GM12878 (cell line): ENCODE results near the gene SPSB2. TPM values are rescaled to one million over a fixed set of nuclear protein-coding genes. Genes with fewer than 3 reads are reported as not detected.
A peak's percentile ranks its signal among the peaks of the same experiment; 100 is the strongest.

ENCODE experiments used
- ATAC-seq: fragments of 200-7000 bp; cut with Tn5 transposase; 3 replicates; pipeline ENCODE4 v1.9.1; 2020; ENCODE audit warnings: mild to moderate bottlenecking, moderate library complexity
- BruUV-seq: library from RNA; stranded (reverse); fragments of 400-500 nt; replicated peaks from 2 replicates; lab custom pipeline; 2021; lab: Mats Ljungman, UMichigan
- CTCF ChIA-PET: fragments of 300-600 bp; sonication (Branson Sonifier 250); formaldehyde crosslinking; extraction: SDS; loops from one replicate; lab custom pipeline; 2021; ENCODE audit warnings: inconsistent platforms; lab: Yijun Ruan, JAX
- POLR2A ChIA-PET: fragments of 350-600 bp; formaldehyde crosslinking; extraction: SDS; loops from one replicate; lab custom pipeline; 2021; ENCODE audit warnings: inconsistent platforms; lab: Charles Lee
- RAD21 ChIA-PET: fragments of 300-600 bp; sonication (Branson Sonifier 250); formaldehyde crosslinking; loops from one replicate; lab custom pipeline; 2023; ENCODE audit warnings: antibody characterized with exemption; ENCODE audit not compliant: unreplicated experiment; lab: Charles Lee
- SMC1A ChIA-PET: fragments of 300-600 bp; sonication (Branson Sonifier 250); formaldehyde crosslinking; loops from one replicate; lab custom pipeline; 2023; ENCODE audit not compliant: unreplicated experiment, uncharacterized antibody; lab: Charles Lee
- DNase-seq: peaks from one replicate; pipeline ENCODE4 v3.0.0-alpha.2; 2011; ENCODE audit warnings: low read depth, low spot score
- FAIRE-seq: peaks from 3 replicates; lab custom pipeline; 2011; peaks lifted over from hg19 to GRCh38; lab: Jason Lieb, UNC
- H2AFZ ChIP-seq: 2 replicates; pipeline ENCODE4 v1.6.0; 2011; ENCODE audit warnings: low read depth, low read length, control low read depth; ENCODE audit not compliant: control insufficient read depth
- H3K27ac ChIP-seq: 2 replicates; pipeline ENCODE4 v1.5.1; 2011; ENCODE audit warnings: control low read depth; ENCODE audit not compliant: control insufficient read depth, insufficient read depth
- H3K27me3 ChIP-seq, 2 experiments: replicated peaks in 1 of 2; 2 replicates each; pipeline versions ENCODE4 v1.6.0 to v1.6.1; 2011; ENCODE audit warnings: low read length in 1 of 2; ENCODE audit not compliant: control insufficient read depth in 2 of 2, insufficient read depth in 2 of 2
- H3K36me3 ChIP-seq, 2 experiments: 2 replicates each; pipeline ENCODE4 v1.5.1; 2011; ENCODE audit warnings: low read length in 1 of 2; ENCODE audit not compliant: control insufficient read depth in 2 of 2, insufficient read depth in 2 of 2
- H3K4me1 ChIP-seq: 2 replicates; pipeline ENCODE4 v1.6.1; 2011; ENCODE audit warnings: mild to moderate bottlenecking, low read length, moderate library complexity, mixed read lengths; ENCODE audit not compliant: control insufficient read depth, insufficient read depth
- H3K4me2 ChIP-seq: 2 replicates; pipeline ENCODE4 v1.6.0; 2011; ENCODE audit warnings: control low read depth; ENCODE audit not compliant: control insufficient read depth, insufficient read depth
- H3K4me3 ChIP-seq: fragments of 200-600 bp; sonication (generic); 2 replicates; pipeline ENCODE4 v1.5.1; 2016
- H3K79me2 ChIP-seq: 2 replicates; pipeline ENCODE4 v1.6.0; 2011; ENCODE audit warnings: low read length; ENCODE audit not compliant: control insufficient read depth, insufficient read depth
- H3K9ac ChIP-seq: 2 replicates; pipeline ENCODE4 v1.8.0; 2011; ENCODE audit warnings: low read length, control low read depth, mixed read lengths; ENCODE audit not compliant: control insufficient read depth, insufficient read depth
- H3K9me3 ChIP-seq: replicated peaks from 3 replicates; pipeline ENCODE4 v1.5.1; 2011; ENCODE audit warnings: mild to moderate bottlenecking, low read length; ENCODE audit not compliant: control insufficient read depth, insufficient read depth
- H4K20me1 ChIP-seq: 2 replicates; pipeline ENCODE4 v1.6.0; 2011; ENCODE audit not compliant: control insufficient read depth, insufficient read depth
- ATF3 ChIP-seq: IDR thresholded peaks from 2 replicates; pipeline ENCODE4 v1.6.1; 2011; ENCODE audit warnings: low read depth, mild to moderate bottlenecking, low read length, moderate library complexity, borderline replicate concordance; ENCODE audit errors: extremely low read depth
- BACH1 ChIP-seq: fragments of 450-650 bp; IDR thresholded peaks from 2 replicates; pipeline ENCODE4 v1.6.1; 2017; ENCODE audit warnings: mild to moderate bottlenecking, borderline replicate concordance
- BCL11A ChIP-seq: IDR thresholded peaks from 2 replicates; pipeline ENCODE4 v1.6.1; 2011; ENCODE audit warnings: low read depth, low read length
- BCL3 ChIP-seq: IDR thresholded peaks from 2 replicates; pipeline ENCODE4 v1.6.1; 2011; ENCODE audit warnings: borderline replicate concordance, low read depth, mild to moderate bottlenecking, moderate library complexity, low read length; ENCODE audit not compliant: insufficient read depth, poor library complexity, severe bottlenecking
- BMI1 ChIP-seq: fragments of 450-650 bp; IDR thresholded peaks from 2 replicates; pipeline ENCODE4 v1.6.1; 2016; ENCODE audit warnings: mild to moderate bottlenecking, moderate library complexity, borderline replicate concordance
- IRF5 ChIP-seq: fragments of 450-650 bp; IDR thresholded peaks from 2 replicates; pipeline ENCODE4 v1.6.1; 2017; ENCODE audit warnings: borderline replicate concordance
- KAT2A ChIP-seq: conservative IDR thresholded peaks from 2 replicates; pipeline ENCODE4 v1.6.1; 2011; ENCODE audit warnings: low read depth, low read length; ENCODE audit not compliant: control insufficient read depth
- MEF2B ChIP-seq: fragments of 450-650 bp; IDR thresholded peaks from 2 replicates; pipeline ENCODE4 v1.6.1; 2018; ENCODE audit warnings: mild to moderate bottlenecking, moderate library complexity; ENCODE audit not compliant: partially characterized antibody, poor library complexity, severe bottlenecking
- MLLT1 ChIP-seq: fragments of 450-650 bp; IDR thresholded peaks from 2 replicates; pipeline ENCODE4 v1.6.1; 2016; ENCODE audit warnings: mild to moderate bottlenecking
- POLR2AphosphoS5 ChIP-seq: IDR thresholded peaks from 2 replicates; pipeline ENCODE4 v1.6.1; 2011; ENCODE audit warnings: mild to moderate bottlenecking, low read length, inconsistent platforms
- RAD21 ChIP-seq: IDR thresholded peaks from 2 replicates; pipeline ENCODE4 v1.6.1; 2011; ENCODE audit warnings: mild to moderate bottlenecking, low read depth, low read length, moderate library complexity; ENCODE audit not compliant: insufficient read depth
- SMARCA5 ChIP-seq: fragments of 450-650 bp; IDR thresholded peaks from 2 replicates; pipeline ENCODE4 v1.6.1; 2017; ENCODE audit warnings: mild to moderate bottlenecking
- SMC3 ChIP-seq: IDR thresholded peaks from 2 replicates; pipeline ENCODE4 v1.6.1; 2011; ENCODE audit warnings: low read length, improper control_type of control experiment, borderline replicate concordance
- TBL1XR1 ChIP-seq: IDR thresholded peaks from 2 replicates; pipeline ENCODE4 v1.6.1; 2012; ENCODE audit warnings: low read depth, low read length, improper control_type of control experiment
- TCF12 ChIP-seq: IDR thresholded peaks from 2 replicates; pipeline ENCODE4 v1.6.1; 2011; ENCODE audit warnings: low read depth, mild to moderate bottlenecking, low read length
- YY1 ChIP-seq: IDR thresholded peaks from 2 replicates; pipeline ENCODE4 v1.6.1; 2011; ENCODE audit warnings: low read depth, mild to moderate bottlenecking, low read length
- ZNF24 ChIP-seq: fragments of 450-650 bp; IDR thresholded peaks from 2 replicates; pipeline ENCODE4 v1.6.1; 2017; ENCODE audit warnings: antibody characterized with exemption, mild to moderate bottlenecking
- WGBS: methylation state at CpG from one replicate; pipeline ENCODE4 v1.1.6; 2016; ENCODE audit warnings: low lambda C conversion rate; ENCODE audit not compliant: insufficient replicate concordance, insufficient coverage; ENCODE audit errors: missing lambda C conversion rate; 5-methylcytosine and 5-hydroxymethylcytosine counted together
- in situ Hi-C: fragments of 300-500 bp; cut with MboI; formaldehyde crosslinking; loops from 9 replicates; pipeline ENCODE4 v1.14.3; 2018; ENCODE audit warnings: mixed read lengths
- intact Hi-C: fragments of 100-400 bp; cut with micrococcal nuclease; formaldehyde crosslinking; loops from one replicate; pipeline ENCODE4 v1.14.2; 2022; ENCODE audit not compliant: unreplicated experiment
- polyA plus RNA-seq, 11 experiments: library from polyadenylated mRNA; depleted of rRNA in 4 of 11; unstranded in 6 of 11; stranded (reverse) in 5 of 11; fragments of >200 nt; fragmentation: Nextera tagmentation in 4 of 11; fragmentation: Illumina TruSeq in 1 of 11; extraction: Ambion mirVana in 4 of 11; extraction: Trizol in 1 of 11; gene quantifications; 1 replicate in 1 of 11; 2 replicates in 10 of 11; pipeline versions ENCODE4 v1.2.1 to v1.2.3, GENCODE V29; 2011 to 2016; ENCODE audit warnings: inconsistent platforms in 2 of 11, missing spikeins in 2 of 11, low read depth in 1 of 11
- total RNA-seq, 4 experiments: library from RNA; depleted of rRNA in 3 of 4; stranded (reverse); fragments of >200 nt in 3 of 4; fragmentation: Illumina TruSeq in 1 of 4; extraction: Trizol in 1 of 4; gene quantifications; 2 replicates each; pipeline versions ENCODE4 v1.2.1 to v1.2.3, GENCODE V29; 2013 to 2021

SPSB2 gene
- total and polyA plus RNA-seq, 10 of the 15 experiments (the other 5 are each of a cell fraction or from before 2014, with no cell fraction given), result 0.08 to 5.6 (median 2.7) TPM

GRCh38 chr12:6869049-6870021 is 3.8 kb downstream of the SPSB2 start:
- Histone ChIP-seq H3K4me2 (peak overlapping the region; percentile 97), H3K27me3 (no peaks in the 10 kb centered on the region), H3K9ac (peak overlapping the region; percentile 90), H3K36me3 (peaks cover 20 to 24% of the 10 kb centered on the region in 2 experiments), H3K4me3 (peak overlapping the region; percentile 100), H3K4me1 (peaks cover 35% of the 10 kb centered on the region), H2AFZ (no peak overlapping the region), H3K9me3 (no peaks in the 10 kb centered on the region), H3K79me2 (peaks cover 42% of the 10 kb centered on the region), H4K20me1 (peaks cover 16% of the 10 kb centered on the region), H3K27ac (peak overlapping the region; percentile 96)
- RAD21 ChIA-PET, result interaction anchor here (0.6 to 5.6 kb wide), 16 partner anchors 17 to 242 kb away, joined by 3 to 42 read pairs (median 4); partner anchors contain the start of genes C12orf57, CDCA3, EMG1 and MLF2
- CTCF ChIA-PET, result interaction anchor here (0.6 to 9.5 kb wide), 37 partner anchors 8 to 243 kb away, joined by 3 to 173 read pairs (median 5); partner anchors contain the start of genes C12orf57, C1RL, CDCA3 and LPCAT3
- DNase-seq (peak; percentile 27), FAIRE-seq (peak; percentile 92), ATAC-seq (peak; percentile 13)
- in situ Hi-C loops (no loop called here), intact Hi-C loops (loop anchor here (1.0 to 2.0 kb wide), 4 partner anchors 22 to 243 kb away; no protein-coding TSS in a partner anchor)
- POLR2A ChIA-PET, result interaction anchor here (0.5 to 5.7 kb wide), 11 partner anchors 11 to 243 kb away, joined by 3 to 84 read pairs (median 4); partner anchors contain the start of genes C12orf57, CDCA3, COPS7A and LRRC23
- SMC1A ChIA-PET, result interaction anchor here (0.9 to 5.3 kb wide), 13 partner anchors 16 to 244 kb away, joined by 3 to 42 read pairs (median 4); partner anchors contain the start of genes C12orf57, C1RL, CDCA3 and USP5
- BruUV-seq, result no TSS peak
- 20% methylated on average over 11 of the region's 12 CpGs for WGBS
- TF ChIP-seq ZNF24 (no peak), BACH1 (0 out of 2 replicates have a peak, but pooled peaks have one; percentile 36), KAT2A (no peak), IRF5 (no peak), BMI1 (no peak), RAD21 (peak; percentile 75), ATF3 (no peak), MLLT1 (no peak), SMARCA5 (0 out of 2 replicates have a peak, but pooled peaks have one; percentile 36), POLR2AphosphoS5 (peak; percentile 50), TBL1XR1 (no peak), TCF12 (0 out of 2 replicates have a peak, but pooled peaks have one; percentile 37), YY1 (peak; percentile 38; the same call in 1 of the 2 replicates), BCL11A (no peak), BCL3 (no peak), MEF2B (no peak), SMC3 (peak; percentile 39)
